ENCODE results near the gene MBOAT2. TPM values are rescaled to one million over a fixed set of nuclear protein-coding genes. Genes with fewer than 3 reads are reported as not detected.

Gene MBOAT2
- total RNA-seq, 1 experiment from 2014 or later = 30.7 TPM

- no peaks in the 10 kb centered on the region for H3K27me3 ChIP-seq (ENCODE audit: low read length)
- no TSS peak for BruUV-seq (replicated peaks)
- ChIA-PET CTCF (no interaction called here), POLR2A (ENCODE audit: unreplicated experiment) (no interaction called here)
- DNase-seq = no peak
- H3K4me1 ChIP-seq (ENCODE audit: insufficient read depth, low read length) = no peaks in the 10 kb centered on the region
- H3K79me2 ChIP-seq (ENCODE audit: low read length) = peaks cover 50% of the 10 kb centered on the region
- H3K9me2 ChIP-seq (replicated peaks; ENCODE audit: low read length) = no peaks in the 10 kb centered on the region
- H2AFZ ChIP-seq (ENCODE audit: low read length) = no peak overlapping the region
- ATAC-seq = no peak
- no peak overlapping the region for H3K9ac ChIP-seq (ENCODE audit: low read length)
- no peak overlapping the region for H3K4me2 ChIP-seq (ENCODE audit: low read length)
- H3F3A ChIP-seq (ENCODE audit: low read length, unreplicated experiment) = no peaks in the 10 kb centered on the region
- H3K36me3 ChIP-seq (ENCODE audit: low read depth, low read length) = no peaks in the 10 kb centered on the region; the same call in 1 of the 2 replicates
- H3K27ac ChIP-seq (ENCODE audit: low read length) = no peak overlapping the region
- TF ChIP-seq CTCF (conservative IDR thresholded peaks at IDR 0.05; ENCODE audit: low read depth, low read length) = no peak
- TF ChIP-seq EZH2 (IDR thresholded peaks at IDR 0.05; ENCODE audit: low read length, unreplicated experiment) = no peak
- no peak for TF ChIP-seq EZH2phosphoT487 (IDR thresholded peaks at IDR 0.05; ENCODE audit: borderline replicate concordance, low read length)
- H3K4me3 ChIP-seq (ENCODE audit: low read length) = no peak overlapping the region
- no peaks in the 10 kb centered on the region for H4K20me1 ChIP-seq (ENCODE audit: low read length)
- H3K9me3 ChIP-seq (ENCODE audit: low read length) = no peaks in the 10 kb centered on the region
- intact Hi-C loops (cut with micrococcal nuclease) = no loop called here
These were observed 37.2 kb downstream of the MBOAT2 start for GRCh38 chr2:8966123-8966908.

GRCh38 chr2:8965216-8965969, 38.1 kb downstream of the MBOAT2 start:
- Histone ChIP-seq H3K27ac (ENCODE audit: low read length) (no peak overlapping the region), H3K4me3 (ENCODE audit: low read length) (no peak overlapping the region), H4K20me1 (ENCODE audit: low read length) (no peaks in the 10 kb centered on the region), H3K4me2 (ENCODE audit: low read length) (no peak overlapping the region), H3K9ac (ENCODE audit: low read length) (no peak overlapping the region), H2AFZ (ENCODE audit: low read length) (no peak overlapping the region), H3F3A (ENCODE audit: low read length, unreplicated experiment) (no peaks in the 10 kb centered on the region), H3K36me3 (ENCODE audit: low read depth, low read length) (no peaks in the 10 kb centered on the region; the same call in 1 of the 2 replicates), H3K79me2 (ENCODE audit: low read length) (peaks cover 59% of the 10 kb centered on the region), H3K9me2 (replicated peaks; ENCODE audit: low read length) (no peaks in the 10 kb centered on the region), H3K9me3 (ENCODE audit: low read length) (no peaks in the 10 kb centered on the region), H3K4me1 (ENCODE audit: insufficient read depth, low read length) (no peaks in the 10 kb centered on the region), H3K27me3 (ENCODE audit: low read length) (no peaks in the 10 kb centered on the region)
- no TSS peak for BruUV-seq (replicated peaks)
- ChIA-PET CTCF (no interaction called here), POLR2A (ENCODE audit: unreplicated experiment) (no interaction called here)
- TF ChIP-seq CTCF (conservative IDR thresholded peaks at IDR 0.05; ENCODE audit: low read depth, low read length) (no peak), EZH2phosphoT487 (IDR thresholded peaks at IDR 0.05; ENCODE audit: borderline replicate concordance, low read length) (no peak), EZH2 (IDR thresholded peaks at IDR 0.05; ENCODE audit: low read length, unreplicated experiment) (no peak)
- intact Hi-C loops (cut with micrococcal nuclease) = no loop called here
- DNase-seq (no peak), ATAC-seq (no peak)

- no peak overlapping the region for H3K27ac ChIP-seq (ENCODE audit: low read length)
- H3K4me3 ChIP-seq (ENCODE audit: low read length) = no peak overlapping the region
- no peak overlapping the region for H2AFZ ChIP-seq (ENCODE audit: low read length)
- no peaks in the 10 kb centered on the region for H3F3A ChIP-seq (ENCODE audit: low read length, unreplicated experiment)
- no peak for ATAC-seq
- no peaks in the 10 kb centered on the region; the same call in 1 of the 2 replicates for H3K36me3 ChIP-seq (ENCODE audit: low read depth, low read length)
- intact Hi-C loops (cut with micrococcal nuclease) = no loop called here
- ChIA-PET POLR2A (ENCODE audit: unreplicated experiment) (no interaction called here), CTCF (no interaction called here)
- BruUV-seq (replicated peaks) = no TSS peak
- H3K9ac ChIP-seq (ENCODE audit: low read length) = no peak overlapping the region
- no peaks in the 10 kb centered on the region for H3K4me1 ChIP-seq (ENCODE audit: insufficient read depth, low read length)
- no peaks in the 10 kb centered on the region for H3K27me3 ChIP-seq (ENCODE audit: low read length)
- no peak for DNase-seq
- H3K4me2 ChIP-seq (ENCODE audit: low read length) = no peak overlapping the region
- H3K9me3 ChIP-seq (ENCODE audit: low read length) = no peaks in the 10 kb centered on the region
- H3K79me2 ChIP-seq (ENCODE audit: low read length) = peaks cover 74% of the 10 kb centered on the region
- TF ChIP-seq EZH2phosphoT487 (IDR thresholded peaks at IDR 0.05; ENCODE audit: borderline replicate concordance, low read length) = no peak
- TF ChIP-seq CTCF (conservative IDR thresholded peaks at IDR 0.05; ENCODE audit: low read depth, low read length) = no peak
- TF ChIP-seq EZH2 (IDR thresholded peaks at IDR 0.05; ENCODE audit: low read length, unreplicated experiment) = no peak
- no peaks in the 10 kb centered on the region for H4K20me1 ChIP-seq (ENCODE audit: low read length)
- H3K9me2 ChIP-seq (replicated peaks; ENCODE audit: low read length) = no peaks in the 10 kb centered on the region
These were observed 40.6 kb downstream of the MBOAT2 start for GRCh38 chr2:8962890-8963289.
